Activated CD8-positive, alpha-beta T cell treated with anti-CD3 and anti-CD28 coated beads for 36 hours (primary cell): ENCODE data around the gene SMARCA2. TPM values are rescaled to one million over a fixed set of nuclear protein-coding genes. Genes with fewer than 3 reads are reported as not detected.

Experiments used
- ATAC-seq: fragments of 200-7000 bp; cut with Tn5 transposase; one replicate; pipeline ENCODE4 v1.10.0; 2021; ENCODE audit warnings: mild to moderate bottlenecking, moderate library complexity
- CTCF ChIA-PET: fragments of 350-600 bp; sonication (Branson Sonifier 250); formaldehyde crosslinking; loops from one replicate; lab custom pipeline; 2021; ENCODE audit warnings: antibody characterized with exemption; lab: Charles Lee
- POLR2A ChIA-PET: fragments of 350-600 bp; sonication (Branson Sonifier 250); formaldehyde crosslinking; loops from one replicate; lab custom pipeline; 2021; ENCODE audit warnings: antibody characterized with exemption; lab: Charles Lee
- DNase-seq: peaks from one replicate; pipeline ENCODE4 v3.0.0-alpha.2; 2020
- H3K27ac Mint-ChIP-seq: one replicate; pipeline ENCODE4 v1.8.0; 2021; ENCODE audit warnings: mild to moderate bottlenecking, mixed read lengths
- H3K27me3 Mint-ChIP-seq: one replicate; pipeline ENCODE4 v1.8.0; 2021; ENCODE audit warnings: mixed read lengths
- H3K36me3 Mint-ChIP-seq: one replicate; pipeline ENCODE4 v1.8.0; 2021; ENCODE audit warnings: low read depth, mixed read lengths
- H3K4me1 Mint-ChIP-seq: one replicate; pipeline ENCODE4 v1.8.0; 2021; ENCODE audit warnings: low read depth, mixed read lengths
- H3K4me3 Mint-ChIP-seq: one replicate; pipeline ENCODE4 v1.8.0; 2021; ENCODE audit warnings: mild to moderate bottlenecking, moderate library complexity, mixed read lengths
- H3K9me3 Mint-ChIP-seq: one replicate; pipeline ENCODE4 v1.8.0; 2021; ENCODE audit warnings: mixed read lengths
- CTCF ChIP-seq: fragments of 200-600 bp; IDR thresholded peaks from one replicate; pipeline ENCODE4 v1.8.0; 2022; ENCODE audit warnings: antibody characterized with exemption, mild to moderate bottlenecking
- intact Hi-C: fragments of 100-400 bp; cut with micrococcal nuclease; formaldehyde crosslinking; loops from one replicate; pipeline ENCODE4 v1.10.0; 2022
- total RNA-seq, 2 experiments: library from RNA; stranded (reverse); gene quantifications; one replicate each; pipeline ENCODE4 v1.2.3, GENCODE V29; 2021

The SMARCA2 gene
- total RNA-seq, 2 experiments from 2014 or later: 94.7 to 99.4 TPM

- intact Hi-C loops: no loop called here
- peaks cover 35% of the 10 kb centered on the region for H3K36me3 Mint-ChIP-seq
Measured at GRCh38 chr9:2107906-2108451, 92.8 kb downstream of the SMARCA2 start.

GRCh38 chr9:2109069-2109650 lies 94.0 kb downstream of the SMARCA2 start:
- DNase-seq (no peak), ATAC-seq (no peak)
- intact Hi-C loops: no loop called here
- no peaks in the 10 kb centered on the region for H3K27me3 Mint-ChIP-seq
- CTCF ChIA-PET: interaction anchor here (0.9 to 1.5 kb wide), 4 partner anchors 15 to 72 kb away, joined by 3 to 5 read pairs (median 3); no protein-coding TSS in a partner anchor
- no peak overlapping the region for H3K27ac Mint-ChIP-seq
- POLR2A ChIA-PET: no interaction called here
- no peaks in the 10 kb centered on the region for H3K9me3 Mint-ChIP-seq
- peaks cover 11% of the 10 kb centered on the region for H3K4me1 Mint-ChIP-seq
- H3K4me3 Mint-ChIP-seq: no peak overlapping the region
- no peak for TF ChIP-seq CTCF
- H3K36me3 Mint-ChIP-seq: peaks cover 29% of the 10 kb centered on the region

More at GRCh38 chr9:2107906-2108451, 92.8 kb downstream of the SMARCA2 start:
- ATAC-seq (no peak), DNase-seq (no peak)
- H3K4me1 Mint-ChIP-seq: peaks cover 11% of the 10 kb centered on the region
- no peak overlapping the region for H3K27ac Mint-ChIP-seq
- TF ChIP-seq CTCF: no peak
- no peaks in the 10 kb centered on the region for H3K9me3 Mint-ChIP-seq
- CTCF ChIA-PET: interaction anchor here (1.1 to 1.5 kb wide), 2 partner anchors 21 to 73 kb away, joined by 3 to 5 read pairs; no protein-coding TSS in a partner anchor
- H3K4me3 Mint-ChIP-seq: no peak overlapping the region
- POLR2A ChIA-PET: interaction anchor here (0.6 kb wide), 1 partner anchor 1649 kb away, joined by 3 read pairs; no protein-coding TSS in a partner anchor
- no peaks in the 10 kb centered on the region for H3K27me3 Mint-ChIP-seq

- ATAC-seq: no peak
- Mint-ChIP-seq H3K4me1 (peaks cover 11% of the 10 kb centered on the region), H3K27ac (no peak overlapping the region), H3K9me3 (no peaks in the 10 kb centered on the region), H3K36me3 (peaks cover 29% of the 10 kb centered on the region), H3K27me3 (no peaks in the 10 kb centered on the region), H3K4me3 (no peak overlapping the region)
- CTCF ChIA-PET: interaction anchor here (0.9 kb wide), 1 partner anchor 25 kb away, joined by 3 read pairs; no protein-coding TSS in a partner anchor
- DNase-seq: no peak
- TF ChIP-seq CTCF: no peak
- POLR2A ChIA-PET: no interaction called here
- intact Hi-C loops: no loop called here
Measured at GRCh38 chr9:2110036-2110435, 94.9 kb downstream of the SMARCA2 start.

- H3K36me3 Mint-ChIP-seq: peaks cover 27% of the 10 kb centered on the region
- H3K4me3 Mint-ChIP-seq: no peak overlapping the region
- ChIA-PET POLR2A (interaction anchor here (0.6 kb wide), 1 partner anchor 10 kb away, joined by 3 read pairs; no protein-coding TSS in a partner anchor), CTCF (interaction anchor here (0.7 to 1.6 kb wide), 9 partner anchors 9 to 197 kb away, joined by 3 to 7 read pairs (median 4); no protein-coding TSS in a partner anchor)
- H3K27me3 Mint-ChIP-seq: no peaks in the 10 kb centered on the region
- intact Hi-C loops: no loop called here
- DNase-seq: peak; percentile 24
- H3K27ac Mint-ChIP-seq: no peak overlapping the region
- peak; percentile 45 for ATAC-seq
- no peaks in the 10 kb centered on the region for H3K4me1 Mint-ChIP-seq
- no peaks in the 10 kb centered on the region for H3K9me3 Mint-ChIP-seq
- peak; percentile 33 for TF ChIP-seq CTCF
Measured at GRCh38 chr9:2116073-2116472, 100.9 kb downstream of the SMARCA2 start.

GRCh38 chr9:2117527-2117926 lies 102.4 kb downstream of the SMARCA2 start:
- DNase-seq: no peak
- TF ChIP-seq CTCF: no peak
- H3K27ac Mint-ChIP-seq: no peak overlapping the region

More at GRCh38 chr9:2117527-2117926, 102.4 kb downstream of the SMARCA2 start:
- intact Hi-C loops: no loop called here
- ChIA-PET CTCF (interaction anchor here (0.6 to 1.1 kb wide), 2 partner anchors 15 to 25 kb away, joined by 3 read pairs; no protein-coding TSS in a partner anchor), POLR2A (interaction anchor here (0.8 kb wide), 1 partner anchor 332 kb away, joined by 3 read pairs; no protein-coding TSS in a partner anchor)
- H3K4me3 Mint-ChIP-seq: no peak overlapping the region
- no peaks in the 10 kb centered on the region for H3K9me3 Mint-ChIP-seq
- H3K36me3 Mint-ChIP-seq: peaks cover 26% of the 10 kb centered on the region
- no peak for ATAC-seq
- H3K4me1 Mint-ChIP-seq: no peaks in the 10 kb centered on the region
- H3K27me3 Mint-ChIP-seq: no peaks in the 10 kb centered on the region
